Right lobe of liver (tissue), 6 donors: ENCODE measurements around the gene ADGRL3. TPM values are rescaled to one million over a fixed set of nuclear protein-coding genes. Genes with fewer than 3 reads are reported as not detected.

Experiments
- ATAC-seq, 4 donors: fragments of 200-7000 bp; cut with Tn5 transposase; one replicate each; pipeline ENCODE4 v1.9.1; 2020; ENCODE audit warnings: mild to moderate bottlenecking in 4 of 4, moderate library complexity in 4 of 4
- DNase-seq, 3 donors: peaks; one replicate each; pipeline ENCODE4 v3.0.0-alpha.2; 2020
- H3K27ac ChIP-seq, 3 donors: fragments of 200-600 bp; one replicate each; pipeline ENCODE4 v1.8.0; 2022
- H3K27me3 ChIP-seq, 2 donors: fragments of 200-600 bp; one replicate each; pipeline ENCODE4 v1.8.0; 2022
- H3K36me3 ChIP-seq, 4 donors: fragments of 200-600 bp; sonication (generic) in 1 of 4; one replicate each; pipeline versions ENCODE4 v1.5.1 to v1.8.0; 2017 to 2022; ENCODE audit warnings: control low read depth in 1 of 4
- H3K4me1 ChIP-seq, 4 donors: fragments of 200-600 bp; sonication (generic) in 1 of 4; one replicate each; pipeline versions ENCODE4 v1.5.1 to v1.8.0; 2017 to 2022; ENCODE audit warnings: control low read depth in 1 of 4
- H3K4me3 ChIP-seq, 3 donors: fragments of 200-600 bp; one replicate each; pipeline ENCODE4 v1.8.0; 2022
- H3K9me3 ChIP-seq, 4 donors: fragments of 200-600 bp; sonication (generic) in 1 of 4; one replicate each; pipeline versions ENCODE4 v1.5.1 to v1.8.0; 2017 to 2022; ENCODE audit warnings: control low read depth in 1 of 4
- CTCF ChIP-seq, 4 donors: fragments of 200-600 bp in 3 of 4; fragments of 450-650 bp in 1 of 4; IDR thresholded peaks; one replicate each; pipeline versions ENCODE4 v1.5.1 to v1.8.0; 2016 to 2022; ENCODE audit warnings: antibody characterized with exemption in 4 of 4, mild to moderate bottlenecking in 2 of 4
- POLR2A ChIP-seq: fragments of 450-650 bp; IDR thresholded peaks from one replicate; pipeline ENCODE4 v1.6.1; 2017; ENCODE audit warnings: antibody characterized with exemption, mild to moderate bottlenecking
- WGBS: methylation state at CpG from one replicate; pipeline ENCODE4 v1.1.6; 2018; ENCODE audit warnings: low coverage, low lambda C conversion rate; ENCODE audit not compliant: insufficient coverage; ENCODE audit errors: missing lambda C conversion rate; 5-methylcytosine and 5-hydroxymethylcytosine counted together
- intact Hi-C, 2 donors: fragments of 100-400 bp; cut with DNase I; formaldehyde crosslinking; loops; one replicate each; pipeline versions ENCODE4 v1.11.2 to v1.14.1; 2022
- total RNA-seq, 6 experiments: library from RNA; depleted of rRNA in 2 of 6; stranded (reverse); fragments of >200 nt in 2 of 6; fragmentation: NEBNext Ultra II Directional in 3 of 6; extraction: Animal tissue kit (Norgen Biotek cat#: 25700) in 3 of 6; gene quantifications; one replicate each; pipeline versions ENCODE4 v1.1.0 to v1.2.4, GENCODE V29; 2016 to 2023
- donor health status: DM: no; HTN: yes; CAD: no.
- donor health status: DM: no; HTN: no; CAD: no.
- donor health status: DM: no; HTN: no; CAD: no.
- donor health status: DM: no; HTN: yes; CAD: no.
- donor health status: DM: no; HTN: yes; CAD: no.

The ADGRL3 gene
- total RNA-seq, 6 experiments from 2014 or later, result 0.06 to 1.1 (median 0.35) TPM

- Histone ChIP-seq H3K36me3 (no peaks in the 10 kb centered on the region), H3K27me3 (no peaks in the 10 kb centered on the region), H3K4me1 (no peaks in the 10 kb centered on the region), H3K4me3 (no peak overlapping the region), H3K27ac (no peak overlapping the region), H3K9me3 (no peaks in the 10 kb centered on the region)
- ATAC-seq, result no peak
- no peak for TF ChIP-seq POLR2A
- no peak for TF ChIP-seq CTCF (IDR thresholded peaks at IDR 0.05)
- no peak for DNase-seq
- intact Hi-C loops, result no loop called here
- WGBS, result 70% methylated on average over 1 of the region's 1 CpG
These were observed 205.2 kb downstream of the ADGRL3 start for GRCh38 chr4:61405307-61405706.

GRCh38 chr4:61406677-61407076, 206.6 kb downstream of the ADGRL3 start:
- Histone ChIP-seq H3K4me3 (no peak overlapping the region), H3K9me3 (no peaks in the 10 kb centered on the region), H3K4me1 (no peaks in the 10 kb centered on the region), H3K36me3 (no peaks in the 10 kb centered on the region), H3K27ac (no peak overlapping the region), H3K27me3 (no peaks in the 10 kb centered on the region)
- ATAC-seq, result no peak
- WGBS, result 32% methylated on average over 2 of the region's 2 CpGs
- no peak for DNase-seq
- TF ChIP-seq CTCF (IDR thresholded peaks at IDR 0.05), result no peak
- no peak for TF ChIP-seq POLR2A
- intact Hi-C loops, result no loop called here

GRCh38 chr4:61407642-61408618, 207.8 kb downstream of the ADGRL3 start:
- 54% methylated on average over 7 of the region's 7 CpGs for WGBS

GRCh38 chr4:61408861-61409260, 208.7 kb downstream of the ADGRL3 start:
- Histone ChIP-seq H3K27ac (no peak overlapping the region), H3K9me3 (no peaks in the 10 kb centered on the region), H3K27me3 (no peaks in the 10 kb centered on the region), H3K36me3 (no peaks in the 10 kb centered on the region), H3K4me3 (no peak overlapping the region), H3K4me1 (no peaks in the 10 kb centered on the region)
- intact Hi-C loops, result no loop called here
- TF ChIP-seq CTCF (IDR thresholded peaks at IDR 0.05), result no peak
- no peak for DNase-seq
- no peak for ATAC-seq

More at GRCh38 chr4:61407642-61408618, 207.8 kb downstream of the ADGRL3 start:
- no peak overlapping the region for H3K4me3 ChIP-seq
- DNase-seq (no peak), ATAC-seq (no peak)
- no peaks in the 10 kb centered on the region for H3K27me3 ChIP-seq
- intact Hi-C loops, result no loop called here
- H3K4me1 ChIP-seq, result no peaks in the 10 kb centered on the region
- no peaks in the 10 kb centered on the region for H3K9me3 ChIP-seq
- H3K27ac ChIP-seq, result no peak overlapping the region
- no peaks in the 10 kb centered on the region for H3K36me3 ChIP-seq
- no peak for TF ChIP-seq POLR2A
- no peak for TF ChIP-seq CTCF (IDR thresholded peaks at IDR 0.05)
